SIG-M5 (cell line): ENCODE data around the gene FBXO34.

Experiments
- DNase-seq: peaks from one replicate; lab custom pipeline; 2025; lab: John Stamatoyannopoulos, UW

Gene FBXO34

GRCh38 chr14:55383541-55384140 is 112.4 kb downstream of the FBXO34 start:
- no peak for DNase-seq

- no peak for DNase-seq
These were observed 113.3 kb downstream of the FBXO34 start for GRCh38 chr14:55384536-55384935.

GRCh38 chr14:55386037-55386808 is 115.0 kb downstream of the FBXO34 start:
- DNase-seq: no peak

- no peak for DNase-seq
These were observed 115.9 kb downstream of the FBXO34 start for GRCh38 chr14:55387121-55387520.

GRCh38 chr14:55388160-55388559 is 116.9 kb downstream of the FBXO34 start:
- no peak for DNase-seq

DNA sequence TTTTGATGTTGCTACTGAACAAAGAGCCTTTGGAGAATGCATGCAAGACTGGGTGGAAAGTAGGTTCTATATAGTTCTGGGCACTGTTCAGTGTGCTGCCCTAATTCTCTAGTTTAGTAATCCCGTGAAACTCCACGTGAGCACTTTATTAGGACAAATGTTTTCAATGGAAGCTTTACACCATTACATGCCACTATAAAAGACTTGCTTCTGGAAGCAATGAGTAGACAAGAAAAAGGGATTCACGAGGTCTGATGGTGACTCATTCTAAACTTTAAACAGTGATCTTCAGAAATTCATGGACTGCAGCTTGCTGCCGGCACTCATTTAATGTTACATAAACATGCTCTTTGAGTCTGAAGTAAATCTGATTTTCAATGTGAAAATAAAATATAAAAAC is 118.1 kb downstream of the FBXO34 start:
- DNase-seq: no peak

GRCh38 chr14:55398679-55399078 is 127.5 kb downstream of the FBXO34 start:
- no peak for DNase-seq

GRCh38 chr14:55399183-55399582 is 128.0 kb downstream of the FBXO34 start:
- DNase-seq: no peak

GRCh38 chr14:55399852-55400251 is 128.6 kb downstream of the FBXO34 start:
- DNase-seq: no peak

- no peak for DNase-seq
These were observed 130.5 kb downstream of the FBXO34 start for GRCh38 chr14:55401751-55402150.
